T-helper 1 cell (primary cell): ENCODE results near the gene NHLRC4.

ENCODE experiments used
- DNase-seq, 5 donors: peaks; one replicate each; pipeline ENCODE4 v3.0.0-alpha.2; 2012 to 2020

NHLRC4 gene

GRCh38 chr16:567373-568256 is 810 bp downstream of the NHLRC4 start:
- no peak for DNase-seq

DNA sequence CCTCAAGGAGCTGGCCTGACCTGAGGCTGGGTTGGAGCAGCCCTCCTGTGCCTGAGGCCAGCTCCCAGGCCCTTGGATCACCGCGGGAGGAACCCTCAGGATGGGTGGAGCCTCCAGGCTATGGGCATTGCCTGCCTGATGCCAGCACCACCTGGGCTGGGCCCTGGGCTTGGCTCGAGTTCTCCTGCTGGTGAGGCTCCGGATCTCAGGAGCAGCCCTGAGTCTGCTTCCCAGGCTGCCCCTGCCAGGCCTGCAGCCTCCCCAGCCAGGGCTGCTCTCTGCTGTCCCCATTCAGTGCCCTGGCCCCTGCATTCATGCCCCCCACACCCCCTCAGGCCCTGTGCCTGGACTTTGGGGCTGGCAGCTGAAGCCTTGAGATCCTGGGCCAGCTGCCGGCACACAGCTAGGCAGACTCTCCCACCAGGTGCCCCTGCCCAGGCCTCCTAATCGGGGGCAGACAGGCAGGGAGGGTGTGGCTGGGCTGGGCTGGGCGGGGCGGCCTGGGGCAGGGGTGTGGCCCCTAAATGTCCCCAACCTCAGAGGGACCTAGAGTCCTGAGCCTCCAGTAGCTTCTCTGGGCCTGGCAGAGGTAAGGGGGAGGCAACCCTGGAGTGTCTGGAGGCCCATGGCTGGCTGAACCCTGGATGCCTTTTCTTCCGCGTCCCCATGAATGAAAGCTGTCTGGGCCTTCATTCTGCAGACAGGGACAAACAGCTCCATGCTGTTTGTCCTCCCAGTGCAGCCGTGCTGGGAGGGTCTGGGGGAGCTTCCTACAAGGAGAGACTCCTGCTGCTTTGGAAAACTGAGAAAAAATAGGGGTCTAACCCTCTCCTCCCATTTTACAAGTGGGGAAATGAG is 1.8 kb downstream of the NHLRC4 start:
- no peak for DNase-seq

DNA sequence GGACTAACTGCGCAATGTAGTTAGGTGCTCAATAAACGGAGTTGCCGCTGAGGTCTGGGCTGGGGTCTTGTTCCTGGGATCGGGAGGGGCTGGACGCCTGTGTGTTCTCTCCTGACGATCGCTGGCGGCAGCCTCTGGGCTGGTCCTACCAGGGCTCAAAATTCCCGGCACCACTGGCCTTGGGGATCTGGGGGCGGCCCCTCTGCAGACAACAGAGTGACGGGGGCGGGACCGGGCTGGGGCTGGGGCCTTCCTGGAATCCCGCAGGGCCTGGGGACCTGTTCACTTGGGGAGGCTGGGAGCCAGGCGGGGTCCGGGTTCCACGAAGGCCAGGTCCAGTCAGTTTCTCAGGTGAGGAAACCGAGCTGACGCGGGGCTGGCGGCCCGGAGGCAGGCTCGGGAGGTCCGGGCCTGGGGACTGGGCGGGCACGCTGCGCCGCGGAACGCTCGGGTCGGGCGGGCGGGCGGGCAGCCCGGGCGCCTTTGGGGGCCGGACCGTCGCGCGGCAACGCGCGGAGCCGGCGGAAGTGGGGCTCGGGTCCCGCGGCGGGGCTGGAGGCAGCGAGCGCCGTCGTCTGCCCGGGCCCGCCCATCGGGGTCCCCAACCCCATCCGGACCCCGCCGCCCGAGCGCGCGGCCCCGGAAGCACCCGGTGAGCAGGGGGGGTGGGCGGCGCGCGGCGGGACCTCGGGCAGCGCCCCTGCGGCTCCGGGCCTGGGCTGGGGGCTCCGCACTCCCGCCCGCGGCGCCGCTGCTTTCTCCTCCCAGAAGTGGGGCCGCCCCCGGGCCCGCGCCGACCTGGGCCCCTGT is 2.8 kb downstream of the NHLRC4 start, which contains the start of gene PIGQ:
Gene PIGQ (plus strand): TSS at position 524 of the 810 bp plus-strand sequence. CDS start 4,107 bp downstream, outside the sequence.
- peak; percentile 44 to 72 (median 50) for DNase-seq

DNA sequence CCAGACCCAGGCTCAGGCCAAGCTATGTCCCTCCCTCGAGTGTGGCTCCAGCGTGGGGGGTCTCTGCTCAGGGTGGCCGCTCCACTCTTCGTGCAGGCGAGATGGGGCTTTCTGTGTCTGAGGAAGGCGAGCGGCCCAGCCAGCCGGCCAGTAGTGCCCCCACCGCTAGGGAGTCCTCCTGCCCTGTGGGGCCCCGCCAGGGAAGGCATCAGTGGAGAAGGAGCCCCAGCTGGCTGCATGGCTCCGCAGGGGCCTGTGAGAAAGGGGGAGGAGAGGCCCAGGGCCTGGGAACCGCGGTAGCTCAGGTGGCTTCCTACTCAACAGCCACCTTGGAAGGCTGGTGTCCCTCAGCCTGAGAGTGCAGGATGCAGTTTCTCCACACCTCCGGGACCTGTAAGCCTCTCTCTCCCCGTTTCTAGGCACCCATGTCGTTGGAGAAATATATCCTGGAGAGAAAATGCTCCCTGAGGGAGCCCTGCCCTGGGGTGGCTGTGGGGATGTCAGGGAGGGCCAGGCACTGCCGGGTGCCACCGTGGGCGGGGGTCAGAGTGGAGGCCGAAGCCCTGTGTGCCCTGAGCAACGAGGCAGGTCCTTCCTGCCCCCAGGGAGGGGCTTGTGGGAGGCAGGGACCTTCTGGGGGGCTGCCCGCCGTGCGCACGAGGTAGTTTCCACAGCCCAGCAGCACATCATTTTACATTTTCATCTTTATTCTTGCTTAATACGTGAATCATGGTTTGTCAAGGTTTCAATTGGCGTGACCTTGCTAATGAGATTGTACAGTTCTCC is 6.3 kb downstream of the NHLRC4 start:
- DNase-seq: no peak

DNA sequence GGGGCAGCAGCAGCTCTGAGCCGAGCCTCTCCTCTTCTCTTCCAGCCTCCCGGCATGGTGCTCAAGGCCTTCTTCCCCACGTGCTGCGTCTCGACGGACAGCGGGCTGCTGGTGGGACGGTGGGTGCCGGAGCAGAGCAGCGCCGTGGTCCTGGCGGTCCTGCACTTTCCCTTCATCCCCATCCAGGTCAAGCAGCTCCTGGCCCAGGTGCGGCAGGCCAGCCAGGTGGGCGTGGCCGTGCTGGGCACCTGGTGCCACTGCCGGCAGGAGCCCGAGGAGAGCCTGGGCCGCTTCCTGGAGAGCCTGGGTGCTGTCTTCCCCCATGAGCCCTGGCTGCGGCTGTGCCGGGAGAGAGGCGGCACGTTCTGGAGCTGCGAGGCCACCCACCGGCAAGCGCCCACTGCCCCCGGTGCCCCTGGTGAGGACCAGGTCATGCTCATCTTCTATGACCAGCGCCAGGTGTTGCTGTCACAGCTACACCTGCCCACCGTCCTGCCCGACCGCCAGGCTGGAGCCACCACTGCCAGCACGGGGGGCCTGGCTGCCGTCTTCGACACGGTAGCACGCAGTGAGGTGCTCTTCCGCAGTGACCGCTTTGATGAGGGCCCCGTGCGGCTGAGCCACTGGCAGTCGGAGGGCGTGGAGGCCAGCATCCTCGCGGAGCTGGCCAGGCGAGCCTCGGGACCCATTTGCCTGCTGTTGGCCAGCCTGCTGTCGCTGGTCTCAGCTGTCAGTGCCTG is 7.4 kb downstream of the NHLRC4 start:
- no peak for DNase-seq

DNA sequence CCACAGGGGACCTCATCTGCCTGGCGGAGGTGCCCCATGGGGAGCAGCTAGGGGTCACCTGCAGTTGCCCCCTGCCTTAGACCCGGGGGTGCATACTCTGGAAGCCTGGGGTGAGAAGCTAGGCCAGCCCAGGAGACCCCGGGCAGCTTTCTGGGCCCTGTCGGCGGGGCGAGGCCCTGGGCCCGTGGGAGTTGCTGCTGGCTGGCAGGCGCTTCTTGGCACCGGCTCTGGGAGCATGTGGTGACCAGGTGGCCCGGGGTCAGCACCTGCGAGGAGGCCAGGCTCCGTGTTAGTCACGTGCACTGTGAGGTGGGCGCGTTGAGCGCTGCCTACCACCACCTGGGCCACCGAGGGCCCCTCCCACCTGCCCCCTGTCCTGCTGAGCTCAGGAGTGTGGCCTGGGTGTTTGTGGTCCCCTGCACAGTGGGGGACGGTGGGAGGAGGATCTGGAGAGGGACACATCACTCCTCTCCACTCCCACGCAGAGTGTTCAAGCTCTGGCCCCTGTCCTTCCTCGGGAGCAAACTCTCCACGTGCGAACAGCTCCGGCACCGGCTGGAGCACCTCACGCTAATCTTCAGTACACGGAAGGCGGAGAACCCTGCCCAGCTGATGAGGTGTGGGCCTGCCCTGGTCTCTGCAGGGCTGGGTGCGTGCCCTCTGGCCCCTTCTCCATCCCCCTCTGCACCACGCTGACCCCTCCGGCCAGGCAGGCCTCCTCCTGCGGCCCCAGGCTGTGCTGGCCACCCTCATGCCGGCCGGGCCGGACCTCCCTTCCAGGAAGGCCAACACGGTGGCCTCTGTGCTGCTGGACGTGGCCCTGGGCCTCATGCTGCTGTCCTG is 8.8 kb downstream of the NHLRC4 start:
- DNase-seq: no peak

- no peak for DNase-seq
Measured at GRCh38 chr16:576197-576822, 9.5 kb downstream of the NHLRC4 start.

GRCh38 chr16:576823-577201 is 10.0 kb downstream of the NHLRC4 start:
- DNase-seq: no peak

GRCh38 chr16:577796-578195 is 11.0 kb downstream of the NHLRC4 start:
- DNase-seq: no peak

DNA sequence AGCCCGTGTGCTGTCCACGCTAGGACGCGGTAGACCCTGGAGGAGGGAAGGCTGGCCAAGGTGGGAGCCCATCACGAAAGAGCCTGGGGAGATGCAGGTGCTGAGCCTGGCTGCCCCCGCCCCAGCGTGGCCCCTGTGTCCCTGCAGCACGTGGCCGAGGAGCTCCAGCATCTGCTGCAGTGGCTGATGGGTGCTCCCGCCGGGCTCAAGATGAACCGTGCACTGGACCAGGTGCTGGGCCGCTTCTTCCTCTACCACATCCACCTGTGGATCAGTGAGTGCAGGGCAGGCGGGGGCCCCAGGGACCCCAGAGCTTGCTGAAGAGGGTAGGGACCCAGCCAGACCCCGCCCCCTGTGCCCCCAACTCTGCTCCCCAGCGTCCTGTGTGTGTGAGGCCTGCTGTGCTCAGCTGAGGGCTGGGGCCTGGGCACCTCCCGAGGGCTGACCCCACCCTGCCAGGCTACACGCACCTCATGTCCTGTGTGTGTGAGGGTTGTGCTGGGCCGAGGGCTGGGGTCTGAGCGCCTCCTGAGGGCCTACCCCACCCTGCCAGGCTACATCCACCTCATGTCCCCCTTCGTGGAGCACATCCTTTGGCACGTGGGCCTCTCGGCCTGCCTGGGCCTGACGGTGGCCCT is 11.5 kb downstream of the NHLRC4 start:
- DNase-seq: no peak

DNA sequence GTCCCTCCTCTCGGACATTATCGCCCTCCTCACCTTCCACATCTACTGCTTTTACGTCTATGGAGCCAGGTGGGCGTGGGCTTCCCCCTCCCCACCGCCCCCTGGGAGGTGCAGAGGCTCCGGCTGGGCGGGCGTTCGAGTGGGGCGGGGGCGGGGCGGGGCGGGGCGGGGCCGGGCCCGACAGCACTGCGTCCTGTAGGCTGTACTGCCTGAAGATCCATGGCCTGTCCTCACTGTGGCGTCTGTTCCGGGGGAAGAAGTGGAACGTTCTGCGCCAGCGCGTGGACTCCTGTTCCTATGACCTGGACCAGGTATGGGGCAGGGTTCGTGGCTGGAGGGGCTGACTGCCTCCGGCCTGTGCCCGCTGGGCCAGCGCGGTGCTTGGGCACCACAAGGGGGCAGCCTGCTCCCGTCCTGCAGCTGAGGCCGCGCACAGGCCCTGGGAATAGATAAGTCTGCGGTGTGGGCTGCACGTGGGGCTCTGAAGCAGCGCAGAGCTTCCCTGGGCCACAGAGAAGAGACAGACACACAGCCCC is 12.1 kb downstream of the NHLRC4 start:
- DNase-seq: peak in 4 of 5 donors; percentile 45 to 66 (median 54)

DNA sequence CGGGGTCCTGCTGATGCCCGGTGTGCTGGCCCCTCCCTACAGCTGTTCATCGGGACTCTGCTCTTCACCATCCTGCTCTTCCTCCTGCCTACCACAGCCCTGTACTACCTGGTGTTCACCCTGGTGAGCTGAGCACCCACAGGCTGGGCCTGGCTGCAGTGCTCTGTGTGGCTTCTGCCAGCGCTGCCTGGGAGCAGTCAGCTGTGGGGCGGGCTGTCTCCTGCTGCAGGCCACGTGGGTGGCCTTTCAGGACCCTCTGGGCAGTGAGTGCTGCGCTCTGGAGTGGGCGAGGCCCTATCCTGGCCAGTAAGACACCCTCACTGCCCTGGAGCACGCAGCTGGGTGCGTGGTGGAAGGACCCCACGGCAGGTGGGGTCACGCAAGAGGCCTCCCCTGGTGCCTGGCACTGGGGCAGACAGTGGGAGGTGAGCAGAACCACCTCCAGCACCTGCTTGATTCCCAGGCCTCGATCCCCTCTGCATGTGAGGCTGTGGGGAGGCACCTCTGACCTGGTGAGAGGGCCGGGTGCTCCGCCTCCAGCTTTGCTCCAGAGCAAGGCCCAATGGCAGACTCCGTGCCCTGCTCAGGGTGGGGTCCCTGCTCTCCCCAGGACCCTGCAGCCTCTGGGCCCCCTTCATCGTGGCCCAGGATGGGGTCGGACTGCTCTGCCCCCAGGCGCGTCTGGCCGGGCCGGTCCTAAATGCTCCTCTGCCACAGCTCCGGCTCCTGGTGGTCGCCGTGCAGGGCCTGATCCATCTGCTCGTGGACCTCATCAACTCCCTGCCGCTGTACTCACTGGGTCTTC is 13.5 kb downstream of the NHLRC4 start:
- DNase-seq: no peak

- DNase-seq: no peak
Measured at GRCh38 chr16:580946-581498, 14.2 kb downstream of the NHLRC4 start.

- no peak for DNase-seq
Measured at GRCh38 chr16:582218-582613, 15.4 kb downstream of the NHLRC4 start.

DNA sequence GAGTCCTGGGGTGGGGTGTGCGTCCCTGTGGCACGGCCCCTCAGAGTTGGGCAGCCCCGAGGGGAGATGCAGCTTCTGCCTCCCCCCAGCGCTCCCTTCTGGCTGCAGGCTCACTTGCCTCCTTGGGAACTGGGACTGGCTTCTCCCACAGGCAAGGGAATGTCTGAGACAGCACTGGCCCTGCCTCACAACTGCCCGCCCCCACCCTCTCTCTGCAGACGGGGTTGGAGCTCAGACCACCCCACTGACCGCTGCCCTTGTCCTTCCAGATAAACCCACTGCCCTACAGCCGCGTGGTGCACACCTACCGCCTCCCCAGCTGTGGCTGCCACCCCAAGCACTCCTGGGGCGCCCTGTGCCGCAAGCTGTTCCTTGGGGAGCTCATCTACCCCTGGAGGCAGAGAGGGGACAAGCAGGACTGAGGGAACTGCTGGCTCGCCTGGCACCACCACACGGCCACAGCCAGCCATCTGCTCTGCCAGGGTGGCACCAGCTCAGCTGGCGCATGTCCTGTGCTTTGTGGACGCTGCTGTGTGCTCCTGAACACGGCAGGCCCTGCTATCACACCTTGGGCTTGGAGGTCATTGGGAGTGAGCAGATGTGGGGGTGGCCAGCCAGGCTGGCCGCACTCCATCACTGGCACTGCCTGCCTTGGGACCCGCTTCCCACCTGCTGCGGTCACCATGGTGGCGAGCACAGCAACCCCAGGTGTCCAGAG is 16.0 kb downstream of the NHLRC4 start:
- no peak for DNase-seq

- DNase-seq: no peak
Measured at GRCh38 chr16:583470-583814, 16.6 kb downstream of the NHLRC4 start.
